ENCODE data around the gene SFMBT1. TPM values are rescaled to one million over a fixed set of nuclear protein-coding genes. Genes with fewer than 3 reads are reported as not detected.

SFMBT1 gene
- total RNA-seq, 2 donors from 2014 or later: 6.9 to 10.3 TPM

DNA sequence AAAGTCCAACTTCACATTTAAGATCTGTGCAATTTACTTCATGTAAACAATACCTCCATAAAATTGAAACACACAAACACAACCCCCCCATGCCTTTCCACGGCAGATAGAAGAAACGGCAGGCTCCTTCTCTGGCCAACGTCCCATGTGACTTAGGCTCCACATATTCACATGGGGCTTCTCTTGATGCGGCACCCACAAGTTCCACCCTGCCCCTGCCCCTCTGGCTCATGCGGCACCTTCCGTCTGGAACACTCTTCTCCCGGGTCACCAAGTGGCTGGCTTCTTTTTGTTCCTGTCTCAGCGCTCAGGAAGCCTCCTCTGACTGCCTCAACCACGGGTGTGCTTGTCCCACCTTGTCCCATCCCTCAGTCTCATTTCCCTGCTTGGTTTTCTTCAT, 174.1 kb downstream of the SFMBT1 start:
- no peak overlapping the region for H3K9ac ChIP-seq (ENCODE audit: extremely low read depth, low read length, poor library complexity, severe bottlenecking)
- H3K27ac ChIP-seq (ENCODE audit: low read depth, low read length): no peak overlapping the region
- H3K27ac Mint-ChIP-seq: no peak overlapping the region
- H3K4me3 ChIP-seq (ENCODE audit: low read length): no peak overlapping the region
- WGBS, 2 experiments (ENCODE audit: insufficient coverage in 1 of 2, insufficient read length in 1 of 2): 82 to 88% methylated on average over 8 to 9 of the region's 9 CpGs
- TF ChIP-seq CTCF (conservative IDR thresholded peaks at IDR 0.05): no peak
- no peaks in the 10 kb centered on the region for H3K36me3 Mint-ChIP-seq (ENCODE audit: low read depth)
- peaks cover 17% of the 10 kb centered on the region for H3K4me1 Mint-ChIP-seq
- no peaks in the 10 kb centered on the region for H3K36me3 ChIP-seq (ENCODE audit: control insufficient read depth, insufficient read depth, low read length)
- no peak for DNase-seq
- H3K27me3 Mint-ChIP-seq (ENCODE audit: insufficient read depth): no peaks in the 10 kb centered on the region
- H3K4me1 ChIP-seq (ENCODE audit: control insufficient read depth, insufficient read depth, low read length): no peaks in the 10 kb centered on the region
- no peaks in the 10 kb centered on the region for H3K27me3 ChIP-seq (ENCODE audit: control insufficient read depth, insufficient read depth, low read length, poor library complexity, severe bottlenecking)
- H3K9me3 ChIP-seq (ENCODE audit: control insufficient read depth, low read length): no peaks in the 10 kb centered on the region
- no peaks in the 10 kb centered on the region for H3K9me3 Mint-ChIP-seq
- no peak overlapping the region for H3K4me3 Mint-ChIP-seq

DNA sequence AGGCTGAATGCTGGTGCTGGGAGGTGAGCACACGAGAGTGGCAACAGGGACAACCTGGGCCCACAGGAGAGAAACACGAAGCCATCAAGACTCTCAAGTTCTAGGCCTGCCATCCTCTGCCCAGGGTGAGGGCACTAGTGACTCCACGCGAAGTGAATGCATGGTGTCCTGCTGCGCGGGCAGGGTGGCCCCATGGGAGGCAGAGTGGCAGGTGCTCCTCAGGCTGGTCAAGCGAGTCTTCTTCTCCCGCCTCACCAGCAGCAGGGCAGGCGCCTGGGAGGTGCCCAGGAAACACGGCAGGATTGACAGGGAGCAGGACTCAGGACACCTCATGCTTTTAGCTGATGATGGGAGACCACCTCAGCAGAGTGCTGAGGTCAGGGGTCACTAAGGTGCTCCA, 175.4 kb downstream of the SFMBT1 start:
- H3K27me3 Mint-ChIP-seq (ENCODE audit: insufficient read depth): no peaks in the 10 kb centered on the region
- no peak overlapping the region for H3K4me3 Mint-ChIP-seq
- no peak for DNase-seq
- no peak overlapping the region for H3K9ac ChIP-seq (ENCODE audit: extremely low read depth, low read length, poor library complexity, severe bottlenecking)
- no peaks in the 10 kb centered on the region for H3K36me3 ChIP-seq (ENCODE audit: control insufficient read depth, insufficient read depth, low read length)
- no peaks in the 10 kb centered on the region for H3K4me1 ChIP-seq (ENCODE audit: control insufficient read depth, insufficient read depth, low read length)
- H3K4me1 Mint-ChIP-seq: peaks cover 12% of the 10 kb centered on the region
- no peaks in the 10 kb centered on the region for H3K9me3 ChIP-seq (ENCODE audit: control insufficient read depth, low read length)
- peaks cover 11% of the 10 kb centered on the region for H3K36me3 Mint-ChIP-seq (ENCODE audit: low read depth)
- H3K27me3 ChIP-seq (ENCODE audit: control insufficient read depth, insufficient read depth, low read length, poor library complexity, severe bottlenecking): no peaks in the 10 kb centered on the region
- no peak overlapping the region for H3K4me3 ChIP-seq (ENCODE audit: low read length)
- H3K27ac Mint-ChIP-seq: no peak overlapping the region
- no peak for TF ChIP-seq CTCF (conservative IDR thresholded peaks at IDR 0.05)
- 94 to 96% methylated on average over 8 to 10 of the region's 10 CpGs for WGBS, 2 experiments (ENCODE audit: insufficient coverage in 1 of 2, insufficient read length in 1 of 2)
- H3K27ac ChIP-seq (ENCODE audit: low read depth, low read length): no peak overlapping the region
- H3K9me3 Mint-ChIP-seq: peaks cover 9% of the 10 kb centered on the region

DNA sequence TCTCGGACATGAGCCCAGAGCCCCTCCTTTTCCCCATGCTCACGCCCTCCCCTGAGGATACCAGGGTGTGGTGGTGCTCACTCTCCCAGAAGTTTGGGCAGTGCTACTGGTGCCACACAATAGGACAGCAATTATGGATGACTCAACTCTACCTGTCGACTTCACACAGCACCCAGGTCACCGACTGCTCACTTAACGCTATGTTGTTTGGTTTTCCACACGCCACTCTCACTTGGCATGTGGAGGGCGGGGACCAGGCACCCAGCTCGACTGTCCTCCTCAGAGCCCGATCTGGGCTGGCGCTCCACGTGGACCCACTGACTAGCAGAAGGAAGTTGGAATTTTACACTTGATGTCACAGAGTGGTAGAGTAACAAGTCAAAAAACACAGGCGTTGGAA, 179.4 kb downstream of the SFMBT1 start:
- Histone ChIP-seq H3K27ac (ENCODE audit: low read depth, low read length) (no peak overlapping the region), H3K4me1 (ENCODE audit: control insufficient read depth, insufficient read depth, low read length) (no peaks in the 10 kb centered on the region), H3K4me3 (ENCODE audit: low read length) (no peak overlapping the region), H3K27me3 (ENCODE audit: control insufficient read depth, insufficient read depth, low read length, poor library complexity, severe bottlenecking) (no peaks in the 10 kb centered on the region), H3K9ac (ENCODE audit: extremely low read depth, low read length, poor library complexity, severe bottlenecking) (no peak overlapping the region), H3K9me3 (ENCODE audit: control insufficient read depth, low read length) (no peaks in the 10 kb centered on the region), H3K36me3 (ENCODE audit: control insufficient read depth, insufficient read depth, low read length) (no peaks in the 10 kb centered on the region)
- Mint-ChIP-seq H3K27ac (no peak overlapping the region), H3K4me1 (no peaks in the 10 kb centered on the region), H3K9me3 (peaks cover 33% of the 10 kb centered on the region), H3K4me3 (no peak overlapping the region), H3K36me3 (ENCODE audit: low read depth) (peaks cover 30% of the 10 kb centered on the region), H3K27me3 (ENCODE audit: insufficient read depth) (no peaks in the 10 kb centered on the region)
- WGBS, 2 experiments (ENCODE audit: insufficient coverage in 1 of 2, insufficient read length in 1 of 2): 94 to 95% methylated on average over 11 to 12 of the region's 12 CpGs
- no peak for TF ChIP-seq CTCF (conservative IDR thresholded peaks at IDR 0.05)
- DNase-seq: no peak

All from endodermal cell (in vitro differentiated cells).